Cardiac fibroblast (primary cell): ENCODE data around the gene THRAP3.

Experiments
- DNase-seq, 2 donors: peaks; one replicate each; pipeline versions ENCODE4 v3.0.0 to v3.0.0-alpha.2; 2010; ENCODE audit warnings: low read depth in 2 of 2
- H3K4me3 ChIP-seq, 2 donors: replicated peaks in 1 of 2; 1 replicate in 1 of 2; 2 replicates in 1 of 2; pipeline ENCODE4 v1.5.1; 2011; ENCODE audit warnings: low read depth in 2 of 2, low read length in 2 of 2, mild to moderate bottlenecking in 2 of 2, moderate library complexity in 1 of 2
- CTCF ChIP-seq: IDR thresholded peaks from one replicate; pipeline ENCODE4 v1.5.1; 2011; ENCODE audit warnings: low read depth, mild to moderate bottlenecking, low read length, inconsistent platforms

THRAP3 gene

GRCh38 chr1:36305915-36306209 lies 81.6 kb downstream of the THRAP3 start:
- TF ChIP-seq CTCF: no peak
- no peak for DNase-seq
- H3K4me3 ChIP-seq: no peak overlapping the region

- peak; percentile 25 to 36 for DNase-seq
- TF ChIP-seq CTCF: no peak
- peak within 1 kb of the TSS; percentile 47 to 74 for H3K4me3 ChIP-seq
Observed at GRCh38 chr1:36306210-36306901, 82.1 kb downstream of the THRAP3 start, which contains the start of gene SH3D21. SH3D21 (plus strand) TSS chr1:36306368; CDS start chr1:36306421, 53 bp downstream.

GRCh38 chr1:36306902-36307456 lies 82.7 kb downstream of the THRAP3 start:
- H3K4me3 ChIP-seq: peak overlapping the region; percentile 47 to 74
- peak; percentile 91 to 93 for DNase-seq
- no peak for TF ChIP-seq CTCF

- H3K4me3 ChIP-seq: peak overlapping the region; percentile 47 to 74
- DNase-seq: no peak
- no peak for TF ChIP-seq CTCF
Observed at GRCh38 chr1:36307601-36308330, 83.5 kb downstream of the THRAP3 start.

- no peak for DNase-seq
- no peak for TF ChIP-seq CTCF
Observed at GRCh38 chr1:36309397-36309796, 85.2 kb downstream of the THRAP3 start.

GRCh38 chr1:36320291-36320761 lies 96.1 kb downstream of the THRAP3 start:
- no peak for TF ChIP-seq CTCF
- peak overlapping the region in 1 of 2 donors; percentile 81 for H3K4me3 ChIP-seq
- DNase-seq: no peak

More at GRCh38 chr1:36309397-36309796, 85.2 kb downstream of the THRAP3 start:
- no peak overlapping the region for H3K4me3 ChIP-seq
